Measurements from ENCODE around the gene FEM1A. TPM values are rescaled to one million over a fixed set of nuclear protein-coding genes. Genes with fewer than 3 reads are reported as not detected.
A peak's percentile ranks its signal among the peaks of the same experiment; 100 is the strongest.

The FEM1A gene
- total and polyA plus RNA-seq, 9 of the 15 experiments (the other 6 are each of a cell fraction or from before 2014, with no cell fraction given), result 0.08 to 19.0 (median 6.8) TPM

- TF ChIP-seq RBM17 (IDR thresholded peaks at IDR 0.05; ENCODE audit: borderline replicate concordance, low read depth, low read length) (no peak), PKNOX1 (IDR thresholded peaks at IDR 0.05) (no peak), GTF3C2 (IDR thresholded peaks at IDR 0.05; ENCODE audit: borderline replicate concordance, extremely low read depth, insufficient read length) (no peak), KHSRP (IDR thresholded peaks at IDR 0.05) (no peak), NR0B1 (IDR thresholded peaks at IDR 0.05; ENCODE audit: partially characterized antibody) (no peak), ZNF778 (CRISPR knock-in tag; IDR thresholded peaks at IDR 0.05) (no peak), MCM5 (IDR thresholded peaks at IDR 0.05; ENCODE audit: low read depth) (no peak), CREB5 (CRISPR knock-in tag; IDR thresholded peaks at IDR 0.05) (no peak), HBP1 (CRISPR knock-in tag; IDR thresholded peaks at IDR 0.05) (no peak), ZNF263 (CRISPR knock-in tag; IDR thresholded peaks at IDR 0.05; ENCODE audit: borderline replicate concordance) (peak; percentile 95), ZNF354B (CRISPR knock-in tag; IDR thresholded peaks at IDR 0.05) (no peak), HNRNPUL1 (IDR thresholded peaks at IDR 0.05; ENCODE audit: low read length) (no peak), RHOXF2B (CRISPR knock-in tag; conservative IDR thresholded peaks at IDR 0.05) (no peak), TCF15 (CRISPR knock-in tag; IDR thresholded peaks at IDR 0.05) (peak; percentile 92), ZFP30 (CRISPR knock-in tag; IDR thresholded peaks at IDR 0.05; ENCODE audit: borderline replicate concordance) (no peak), YY1 (IDR thresholded peaks at IDR 0.05; ENCODE audit: borderline replicate concordance in 1 of 3, control insufficient read depth in 1 of 3, extremely low read depth in 1 of 3, insufficient read depth in 3 of 3, insufficient read length in 1 of 3, insufficient replicate concordance in 2 of 3, low read depth in 1 of 3, low read length in 2 of 3) (peak in 2 of 3 experiments; percentile 25 to 40), KLF10 (CRISPR knock-in tag; IDR thresholded peaks at IDR 0.05) (no peak), ZNF174 (CRISPR knock-in tag; IDR thresholded peaks at IDR 0.05) (no peak)
Measured at GRCh38 chr19:4768934-4769777, 22.4 kb upstream of the FEM1A start (continued).
